ENCODE results near the gene SLC24A2. TPM values are rescaled to one million over a fixed set of nuclear protein-coding genes. Genes with fewer than 3 reads are reported as not detected.

Gene SLC24A2
- 314 and 318 TPM in 2 replicates for polyA plus RNA-seq

GRCh38 chr9:19788614-19789271 is at the start of gene SLC24A2:
TSS of gene SLC24A2 (minus strand) at chr9:19789037.

Data from Purkinje cell (primary cell).